Right atrium auricular region (tissue), 2 donors: ENCODE data around the gene GPR156. TPM values are rescaled to one million over a fixed set of nuclear protein-coding genes. Genes with fewer than 3 reads are reported as not detected.

Source experiments
- DNase-seq: peaks from one replicate; pipeline ENCODE4 v3.0.0-alpha.2; 2019; ENCODE audit warnings: low spot score
- H3K27ac ChIP-seq, 2 donors: fragments of 200-600 bp; sonication (generic); 1 replicate in 1 of 2; 2 replicates in 1 of 2; pipeline ENCODE4 v1.5.1; 2016 to 2019
- H3K27me3 ChIP-seq, 2 donors: fragments of 200-600 bp; sonication (generic); one replicate each; pipeline versions ENCODE4 v1.5.1 to v1.6.0; 2017 to 2019
- H3K36me3 ChIP-seq: fragments of 200-600 bp; sonication (generic); one replicate; pipeline ENCODE4 v1.5.1; 2016
- H3K4me1 ChIP-seq, 2 donors: fragments of 200-600 bp; sonication (generic); one replicate each; pipeline versions ENCODE4 v1.5.1 to v1.6.0; 2017 to 2019
- H3K4me3 ChIP-seq, 2 donors: fragments of 200-600 bp; sonication (generic); 1 replicate in 1 of 2; 2 replicates in 1 of 2; pipeline ENCODE4 v1.5.1; 2017 to 2019; ENCODE audit warnings: mild to moderate bottlenecking in 1 of 2, moderate library complexity in 1 of 2
- H3K9me3 ChIP-seq, 2 donors: fragments of 200-600 bp; sonication (generic); one replicate each; pipeline ENCODE4 v1.5.1; 2019
- CTCF ChIP-seq, 2 donors: fragments of 200-600 bp; sonication (generic); IDR thresholded peaks; one replicate each; pipeline ENCODE4 v1.5.1; 2019; ENCODE audit warnings: antibody characterized with exemption in 2 of 2
- total RNA-seq, 2 donors: library from RNA; depleted of rRNA; stranded (reverse); fragments of >200 nt; gene quantifications; one replicate each; pipeline ENCODE4 v1.1.0, GENCODE V29; 2016

GPR156 gene
- total RNA-seq, 2 donors from 2014 or later = 0.35 to 0.74 TPM

GRCh38 chr3:120202363-120202762, 82.7 kb downstream of the GPR156 start:
- H3K4me1 ChIP-seq = peaks cover 0 to 18% of the 10 kb centered on the region in 2 donors
- H3K36me3 ChIP-seq = no peaks in the 10 kb centered on the region
- H3K9me3 ChIP-seq = no peaks in the 10 kb centered on the region
- H3K27ac ChIP-seq = no peak overlapping the region
- H3K4me3 ChIP-seq = no peak overlapping the region
- no peak for TF ChIP-seq CTCF (IDR thresholded peaks at IDR 0.05)
- H3K27me3 ChIP-seq = no peaks in the 10 kb centered on the region
- DNase-seq = no peak

GRCh38 chr3:120200493-120201235, 84.4 kb downstream of the GPR156 start:
- no peak for TF ChIP-seq CTCF (IDR thresholded peaks at IDR 0.05)
- Histone ChIP-seq H3K9me3 (no peaks in the 10 kb centered on the region), H3K27me3 (no peaks in the 10 kb centered on the region), H3K4me3 (no peak overlapping the region), H3K4me1 (peaks cover 0 to 18% of the 10 kb centered on the region in 2 donors), H3K36me3 (no peaks in the 10 kb centered on the region), H3K27ac (no peak overlapping the region)
- DNase-seq = no peak

GRCh38 chr3:120198305-120198878, 86.6 kb downstream of the GPR156 start:
- Histone ChIP-seq H3K27ac (no peak overlapping the region), H3K4me1 (peaks cover 0 to 13% of the 10 kb centered on the region in 2 donors), H3K4me3 (no peak overlapping the region), H3K27me3 (no peaks in the 10 kb centered on the region), H3K36me3 (no peaks in the 10 kb centered on the region), H3K9me3 (no peaks in the 10 kb centered on the region)
- peak in 1 of 2 donors; percentile 44 for TF ChIP-seq CTCF (IDR thresholded peaks at IDR 0.05)
- DNase-seq = no peak

- no peak for TF ChIP-seq CTCF (IDR thresholded peaks at IDR 0.05)
These were observed 88.2 kb downstream of the GPR156 start for GRCh38 chr3:120196812-120197211.

GRCh38 chr3:120196333-120196732, 88.7 kb downstream of the GPR156 start:
- Histone ChIP-seq H3K4me3 (no peak overlapping the region), H3K27ac (no peak overlapping the region), H3K4me1 (no peaks in the 10 kb centered on the region), H3K9me3 (no peaks in the 10 kb centered on the region), H3K36me3 (no peaks in the 10 kb centered on the region), H3K27me3 (no peaks in the 10 kb centered on the region)
- no peak for DNase-seq
- TF ChIP-seq CTCF (IDR thresholded peaks at IDR 0.05) = no peak

More at GRCh38 chr3:120196812-120197211, 88.2 kb downstream of the GPR156 start:
- H3K27ac ChIP-seq = no peak overlapping the region
- no peak overlapping the region for H3K4me3 ChIP-seq
- H3K36me3 ChIP-seq = no peaks in the 10 kb centered on the region
- DNase-seq = no peak
- H3K9me3 ChIP-seq = no peaks in the 10 kb centered on the region
- no peaks in the 10 kb centered on the region for H3K27me3 ChIP-seq
- H3K4me1 ChIP-seq = no peaks in the 10 kb centered on the region
